A204.1 (cell line): ENCODE data around the gene LITAFD.

ENCODE experiments used
- FAIRE-seq: peaks from 2 replicates; lab custom pipeline; 2012; peaks lifted over from hg19 to GRCh38; lab: Jason Lieb, UNC

The LITAFD gene

DNA sequence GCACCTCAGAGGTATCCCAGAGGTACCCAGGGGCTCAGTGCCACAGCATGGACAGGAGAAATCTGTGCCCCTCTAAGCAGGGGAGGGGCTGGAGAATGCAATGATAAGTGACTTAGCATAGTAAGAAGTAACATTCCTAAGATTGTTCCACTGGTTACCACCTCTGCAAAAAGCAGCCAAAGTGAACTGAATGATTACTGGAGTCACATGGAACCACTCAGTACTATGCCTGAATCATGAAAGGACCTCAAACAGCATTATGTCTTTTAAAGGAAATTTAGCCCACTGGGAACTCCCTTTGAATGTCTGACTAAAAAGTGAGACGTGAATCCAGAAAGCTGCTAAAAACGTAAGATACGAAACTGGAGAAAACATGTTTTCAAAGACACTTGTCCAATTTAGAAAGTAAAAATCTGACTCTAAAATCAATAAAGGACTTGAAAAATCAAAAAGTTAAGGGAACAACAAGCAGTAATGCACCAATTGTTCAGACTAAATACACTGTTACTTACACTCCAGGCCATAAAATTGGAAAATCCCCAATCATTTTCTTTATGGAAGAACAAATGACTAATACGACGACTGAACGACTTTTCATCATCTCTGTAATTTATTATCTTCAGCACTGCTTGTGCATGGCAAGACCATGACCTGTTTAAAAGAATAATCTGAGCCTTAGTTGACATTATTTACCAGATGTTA is 38.6 kb downstream of the LITAFD start:
- no peak for FAIRE-seq

DNA sequence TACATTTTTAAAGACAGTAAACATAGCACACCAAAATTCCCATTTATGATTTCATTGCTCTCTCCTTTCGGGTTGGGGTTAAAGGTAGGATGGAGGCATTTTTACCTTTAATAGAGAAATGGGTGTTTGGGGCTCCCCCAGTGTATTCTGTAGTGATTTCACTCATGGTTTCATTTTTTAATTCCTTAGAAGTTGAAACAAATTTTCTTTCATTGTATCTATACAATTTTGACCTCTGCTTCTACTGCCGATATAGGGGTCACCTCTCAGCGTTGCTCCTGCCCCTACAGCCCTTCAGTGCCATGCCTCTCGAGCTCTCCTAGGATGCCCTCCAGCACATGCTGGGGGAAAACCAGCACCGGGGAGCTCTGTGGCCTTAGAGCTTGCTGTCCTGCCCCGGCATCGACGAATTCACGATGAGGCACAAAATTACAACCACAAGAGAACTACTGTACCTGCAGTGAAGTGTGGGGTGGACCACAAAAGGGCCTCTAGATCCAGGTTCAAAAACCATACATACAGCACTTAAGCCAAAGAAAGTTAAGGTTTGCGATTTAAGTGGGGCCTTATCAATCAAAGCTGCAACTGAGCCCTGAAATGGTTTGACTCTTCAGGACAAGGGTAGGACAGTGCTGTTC is 39.3 kb downstream of the LITAFD start:
- FAIRE-seq, result no peak

DNA sequence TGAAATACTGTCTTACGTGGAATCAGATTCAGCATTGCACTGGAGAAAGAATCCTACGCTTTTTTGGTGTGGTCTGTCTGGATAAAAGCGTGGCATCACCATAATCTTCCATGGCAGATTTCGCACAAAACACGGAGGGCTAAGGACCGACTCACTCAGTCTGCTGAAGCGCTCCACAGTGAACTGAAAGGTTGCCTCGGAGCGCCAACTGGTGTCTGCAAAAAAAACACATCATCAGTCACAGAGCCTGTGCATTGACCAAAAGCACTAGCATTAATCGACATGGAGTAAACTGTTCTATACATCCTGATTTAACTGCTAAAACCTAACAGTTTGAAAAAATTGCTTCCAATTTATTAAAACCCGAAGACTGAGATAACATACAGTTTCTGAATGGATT is 41.0 kb downstream of the LITAFD start:
- FAIRE-seq, result no peak

DNA sequence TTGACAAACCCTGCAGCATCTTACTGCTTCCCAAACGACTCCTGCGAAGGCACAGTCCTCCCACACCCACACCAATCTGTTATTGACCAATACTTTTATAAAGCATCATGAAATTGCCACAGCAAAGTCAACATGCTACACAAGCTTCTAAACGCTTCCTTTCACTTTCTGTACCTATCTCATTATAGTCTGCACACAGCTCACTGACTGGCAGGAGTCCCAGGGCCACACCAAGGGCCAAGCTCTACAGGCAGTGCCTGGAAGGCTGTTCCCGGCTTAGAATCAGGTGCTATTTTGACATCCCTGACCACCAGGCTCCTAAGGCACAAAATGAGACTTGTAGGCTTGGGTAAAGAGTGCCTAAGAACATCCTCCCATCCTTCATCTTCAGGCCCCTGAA is 42.1 kb downstream of the LITAFD start:
- no peak for FAIRE-seq

DNA sequence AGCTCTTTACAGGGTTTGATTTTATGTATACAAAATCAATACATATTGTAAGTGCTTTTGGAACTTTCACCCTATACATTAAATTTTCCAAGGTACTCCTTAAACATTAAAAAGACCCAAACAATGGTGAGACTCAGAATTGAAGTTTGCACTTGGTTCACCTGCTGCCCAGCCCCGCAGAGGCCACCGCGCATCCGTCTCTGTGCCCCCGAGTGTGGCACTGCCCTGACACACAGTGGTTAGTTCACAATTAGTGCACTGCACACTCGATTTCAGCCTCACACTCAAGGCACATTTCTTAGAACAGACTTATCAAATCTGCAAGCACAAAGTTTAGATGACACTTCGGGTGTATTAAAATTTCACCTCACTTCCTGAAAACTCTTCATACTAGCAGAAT is 43.3 kb downstream of the LITAFD start:
- FAIRE-seq, result no peak

DNA sequence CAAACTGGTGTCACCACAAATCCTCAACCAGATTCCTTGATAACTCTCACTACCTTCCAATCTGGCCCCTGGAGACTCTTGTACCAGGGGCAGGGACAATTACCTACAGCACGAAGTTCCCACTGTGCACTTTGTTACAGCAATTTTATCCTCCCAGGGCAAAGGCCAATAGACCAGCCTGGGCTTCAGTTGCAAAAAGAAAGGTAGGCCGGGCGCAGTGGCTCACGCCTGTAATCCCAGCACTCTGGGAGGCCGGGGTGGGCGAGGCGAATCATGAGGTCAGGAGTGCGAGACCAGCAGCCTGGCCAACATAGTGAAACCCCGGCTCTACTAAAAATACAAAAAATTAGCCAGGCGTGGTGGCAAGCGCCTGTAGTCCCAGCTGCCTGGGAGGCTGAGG is 44.7 kb downstream of the LITAFD start:
- no peak for FAIRE-seq

DNA sequence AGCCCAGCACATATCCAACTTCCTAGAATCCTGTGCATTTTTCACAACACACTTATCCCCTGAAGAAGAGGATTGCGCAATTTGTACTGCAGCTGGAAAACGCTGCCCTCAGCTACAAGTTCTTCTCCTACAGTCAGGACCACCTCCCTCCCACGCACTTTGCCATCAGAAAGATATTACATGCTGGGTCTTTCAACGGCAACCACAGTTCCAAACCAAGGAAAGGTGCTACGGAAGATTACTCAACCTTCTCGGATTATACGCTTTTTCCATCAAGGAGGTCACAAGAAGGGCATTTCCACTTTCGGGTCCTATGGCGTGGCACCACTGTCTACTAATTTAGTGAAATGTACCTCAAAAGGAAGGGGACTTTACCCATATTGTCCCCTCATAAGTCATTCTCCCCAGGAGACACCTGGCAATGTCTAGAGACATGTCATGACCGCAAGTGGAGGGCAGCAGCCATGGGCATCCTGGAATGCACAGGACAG is 46.4 kb downstream of the LITAFD start:
- no peak for FAIRE-seq

DNA sequence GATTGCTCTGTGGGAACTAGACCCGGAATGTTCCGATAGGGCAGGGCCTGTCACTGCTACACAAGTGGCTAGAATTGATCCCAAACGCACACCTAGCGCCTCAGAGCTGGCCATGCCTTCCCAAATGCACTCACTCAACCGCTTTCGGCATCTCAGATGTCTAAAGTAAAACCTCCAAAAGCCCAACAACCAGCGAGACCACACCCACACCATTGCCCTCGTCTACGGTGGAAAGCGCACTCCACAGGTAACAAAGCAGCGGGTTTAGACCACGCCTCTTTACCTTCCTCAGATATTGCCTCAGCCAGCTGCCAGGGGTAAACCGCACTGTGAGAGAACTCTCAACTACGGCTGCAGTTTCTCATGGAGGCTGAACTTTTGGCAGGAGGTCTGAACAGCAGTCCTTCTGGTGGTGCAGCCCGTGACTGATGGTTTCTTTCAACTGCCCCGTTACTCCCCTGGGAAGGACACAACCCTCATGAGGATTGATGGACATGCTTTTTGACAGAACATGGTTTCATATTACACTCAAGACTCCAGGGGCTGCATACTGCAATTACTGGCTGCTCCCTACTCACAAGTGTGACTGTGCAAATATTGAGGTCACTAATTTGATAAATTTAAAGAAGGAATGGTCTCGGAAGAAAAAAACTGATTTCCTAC is 47.1 kb downstream of the LITAFD start:
- no peak for FAIRE-seq

DNA sequence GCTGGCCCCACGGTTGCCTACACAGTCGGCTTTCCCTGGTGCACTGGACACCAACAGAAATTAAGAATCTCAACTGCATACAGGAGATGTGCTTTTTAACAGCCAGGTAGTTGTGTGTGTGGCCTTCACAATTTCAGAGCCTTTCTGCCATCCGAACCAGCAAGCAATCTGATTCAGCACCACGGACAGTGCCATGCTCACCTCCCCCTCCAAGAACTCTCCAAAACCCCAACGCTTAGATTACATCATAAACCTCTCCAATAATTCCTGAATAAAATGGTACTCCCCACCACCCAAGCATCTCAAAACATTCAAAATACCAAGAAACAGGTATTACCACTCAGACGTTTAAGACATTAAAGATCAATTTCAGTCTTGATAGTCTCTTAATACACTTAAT is 49.7 kb downstream of the LITAFD start:
- no peak for FAIRE-seq

DNA sequence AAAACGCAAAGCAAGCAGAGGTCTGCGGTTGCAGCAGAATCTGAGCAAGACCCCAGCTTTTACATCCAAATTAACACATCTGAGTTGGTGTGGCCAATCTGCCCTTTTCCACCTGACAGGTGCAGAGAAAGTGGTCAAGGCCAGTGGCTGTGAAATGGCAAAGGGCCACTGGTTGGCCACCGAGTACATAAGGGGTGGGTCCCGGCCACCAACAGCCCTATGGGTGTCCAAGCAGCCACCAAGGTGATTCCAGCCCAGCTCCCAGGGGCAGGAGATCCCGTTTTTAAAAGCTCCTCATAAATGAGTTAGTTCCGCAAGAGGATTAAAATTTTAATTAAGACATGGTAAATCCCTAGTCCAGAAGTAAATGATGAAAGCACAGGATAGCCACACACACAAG is 52.5 kb downstream of the LITAFD start:
- FAIRE-seq, result no peak
